ENCODE data around the gene BANF2. TPM values are rescaled to one million over a fixed set of nuclear protein-coding genes. Genes with fewer than 3 reads are reported as not detected.

BANF2 gene
- total RNA-seq, 1 donor from 2014 or later = not detected

- POLR2A ChIA-PET = no interaction called here
Measured at GRCh38 chr20:17687800-17688199, 12.0 kb upstream of the BANF2 start.

DNA sequence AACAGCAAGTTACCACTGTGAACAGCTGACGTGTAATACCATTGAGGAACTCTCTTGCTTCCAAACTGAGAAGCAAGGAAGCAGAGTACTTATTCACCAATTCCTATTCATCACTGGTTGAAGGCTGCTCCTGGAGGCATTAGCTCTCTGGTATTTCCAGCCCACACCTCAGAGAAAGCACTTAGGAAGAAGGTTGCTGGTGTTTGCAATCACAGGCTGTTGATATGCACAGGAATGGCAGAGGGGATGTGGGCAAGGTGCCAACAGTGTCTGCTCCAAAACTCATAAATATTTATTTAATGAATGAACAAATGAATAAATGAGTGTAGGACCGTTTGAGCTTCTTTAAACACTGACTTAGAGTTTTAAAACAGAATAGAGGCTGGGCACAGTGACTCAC is 10.8 kb upstream of the BANF2 start:
- ATAC-seq (ENCODE audit: low read depth) = no peak
- ChIA-PET POLR2A (no interaction called here), CTCF (no interaction called here)
- no peak for DNase-seq
- H3K9me3 Mint-ChIP-seq = peaks cover 10% of the 10 kb centered on the region
- intact Hi-C loops (cut with micrococcal nuclease) = no loop called here
- TF ChIP-seq, protein P1, sequence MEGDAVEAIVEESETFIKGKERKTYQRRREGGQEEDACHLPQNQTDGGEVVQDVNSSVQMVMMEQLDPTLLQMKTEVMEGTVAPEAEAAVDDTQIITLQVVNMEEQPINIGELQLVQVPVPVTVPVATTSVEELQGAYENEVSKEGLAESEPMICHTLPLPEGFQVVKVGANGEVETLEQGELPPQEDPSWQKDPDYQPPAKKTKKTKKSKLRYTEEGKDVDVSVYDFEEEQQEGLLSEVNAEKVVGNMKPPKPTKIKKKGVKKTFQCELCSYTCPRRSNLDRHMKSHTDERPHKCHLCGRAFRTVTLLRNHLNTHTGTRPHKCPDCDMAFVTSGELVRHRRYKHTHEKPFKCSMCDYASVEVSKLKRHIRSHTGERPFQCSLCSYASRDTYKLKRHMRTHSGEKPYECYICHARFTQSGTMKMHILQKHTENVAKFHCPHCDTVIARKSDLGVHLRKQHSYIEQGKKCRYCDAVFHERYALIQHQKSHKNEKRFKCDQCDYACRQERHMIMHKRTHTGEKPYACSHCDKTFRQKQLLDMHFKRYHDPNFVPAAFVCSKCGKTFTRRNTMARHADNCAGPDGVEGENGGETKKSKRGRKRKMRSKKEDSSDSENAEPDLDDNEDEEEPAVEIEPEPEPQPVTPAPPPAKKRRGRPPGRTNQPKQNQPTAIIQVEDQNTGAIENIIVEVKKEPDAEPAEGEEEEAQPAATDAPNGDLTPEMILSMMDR (IDR thresholded peaks at IDR 0.05) = no peak
- H3K4me3 Mint-ChIP-seq = no peak overlapping the region
- H3K27me3 Mint-ChIP-seq = peaks cover 48% of the 10 kb centered on the region
- no peaks in the 10 kb centered on the region for H3K36me3 Mint-ChIP-seq (ENCODE audit: low read depth)
- H3K4me1 Mint-ChIP-seq = no peaks in the 10 kb centered on the region
- H3K27ac Mint-ChIP-seq = no peak overlapping the region

More at GRCh38 chr20:17687800-17688199, 12.0 kb upstream of the BANF2 start:
- Mint-ChIP-seq H3K4me3 (no peak overlapping the region), H3K27me3 (peaks cover 49% of the 10 kb centered on the region), H3K36me3 (ENCODE audit: low read depth) (no peaks in the 10 kb centered on the region), H3K9me3 (peaks cover 10% of the 10 kb centered on the region), H3K4me1 (peaks cover 4% of the 10 kb centered on the region), H3K27ac (no peak overlapping the region)
- DNase-seq (no peak), ATAC-seq (ENCODE audit: low read depth) (no peak)
- TF ChIP-seq, protein P1 (IDR thresholded peaks at IDR 0.05) = no peak
- CTCF ChIA-PET = no interaction called here
- intact Hi-C loops (cut with micrococcal nuclease) = no loop called here

DNA sequence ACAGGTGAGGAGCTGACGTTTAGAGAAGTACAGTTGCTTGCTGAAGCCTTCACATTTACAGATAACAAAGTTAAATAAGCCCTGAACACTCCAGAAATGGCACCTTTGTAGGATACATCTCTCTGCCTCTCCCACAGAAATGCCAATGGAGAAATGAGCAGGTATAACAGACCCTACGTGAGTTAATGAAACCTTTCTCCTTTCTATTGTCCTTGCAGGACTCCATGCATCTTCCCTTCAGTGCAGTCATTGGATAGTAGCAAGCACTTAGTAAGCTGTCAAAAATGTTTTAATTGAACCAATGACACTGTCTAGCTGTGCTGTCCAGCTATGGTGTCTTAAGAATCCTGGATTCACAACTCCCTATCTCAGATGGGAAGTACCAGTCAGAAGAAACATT is 9.6 kb upstream of the BANF2 start:
- intact Hi-C loops (cut with micrococcal nuclease) = no loop called here
- POLR2A ChIA-PET = no interaction called here
- TF ChIP-seq, protein P1 (IDR thresholded peaks at IDR 0.05) = no peak
- ATAC-seq (ENCODE audit: low read depth) (no peak), DNase-seq (no peak)
- H3K9me3 Mint-ChIP-seq = peaks cover 10% of the 10 kb centered on the region
- H3K27ac Mint-ChIP-seq = no peak overlapping the region
- peaks cover 47% of the 10 kb centered on the region for H3K27me3 Mint-ChIP-seq
- H3K4me3 Mint-ChIP-seq = no peak overlapping the region
- no peaks in the 10 kb centered on the region for H3K4me1 Mint-ChIP-seq
- CTCF ChIA-PET = no interaction called here
- H3K36me3 Mint-ChIP-seq (ENCODE audit: low read depth) = no peaks in the 10 kb centered on the region

- Mint-ChIP-seq H3K27ac (no peak overlapping the region), H3K9me3 (peaks cover 15% of the 10 kb centered on the region), H3K36me3 (ENCODE audit: low read depth) (no peaks in the 10 kb centered on the region), H3K4me3 (no peak overlapping the region), H3K27me3 (peaks cover 40% of the 10 kb centered on the region), H3K4me1 (no peaks in the 10 kb centered on the region)
- POLR2A ChIA-PET = no interaction called here
- no peak for ATAC-seq (ENCODE audit: low read depth)
- CTCF ChIA-PET = interaction anchor here (1.1 kb wide), 1 partner anchor 9 kb away, joined by 7 read pairs; the partner anchor contains the start of gene RRBP1
- intact Hi-C loops (cut with micrococcal nuclease) = no loop called here
- no peak for DNase-seq
- TF ChIP-seq, protein P1 (IDR thresholded peaks at IDR 0.05) = no peak
Measured at GRCh38 chr20:17691758-17692157, 8.0 kb upstream of the BANF2 start.

DNA sequence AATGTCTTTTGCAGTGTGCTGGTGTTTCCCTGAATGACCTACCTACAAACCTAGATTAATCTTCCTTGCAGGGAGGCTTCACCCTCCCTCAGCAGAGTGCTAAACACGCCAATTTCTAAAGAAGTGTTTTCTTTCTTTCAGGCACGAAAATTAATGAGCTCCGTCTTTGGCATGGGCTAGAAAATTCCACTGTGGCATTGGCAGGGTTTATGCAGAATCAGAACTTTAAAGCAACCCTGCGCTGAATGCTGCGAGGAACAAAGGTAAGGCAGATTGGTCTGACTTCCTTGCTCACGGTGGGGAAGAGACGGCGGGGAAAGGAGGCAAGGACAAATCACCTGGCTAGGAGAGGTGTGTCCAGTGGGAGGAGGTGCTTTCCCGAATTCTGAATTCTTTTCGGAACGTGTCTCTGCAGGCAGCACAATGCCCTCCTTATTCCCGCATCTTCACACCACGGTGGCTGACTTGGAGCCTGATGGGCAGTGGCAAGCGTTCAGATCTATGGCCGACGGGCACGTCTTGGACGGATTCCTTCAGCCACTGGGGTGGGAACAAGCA is 6.2 kb upstream of the BANF2 start:
- peaks cover 12% of the 10 kb centered on the region for H3K9me3 Mint-ChIP-seq
- ChIA-PET CTCF (interaction anchor here (1.6 kb wide), 1 partner anchor 11 kb away, joined by 4 read pairs; the partner anchor contains the start of gene RRBP1), POLR2A (no interaction called here)
- no peaks in the 10 kb centered on the region for H3K4me1 Mint-ChIP-seq
- TF ChIP-seq, protein P1 (IDR thresholded peaks at IDR 0.05) = no peak
- intact Hi-C loops (cut with micrococcal nuclease) = no loop called here
- no peak for ATAC-seq (ENCODE audit: low read depth)
- no peaks in the 10 kb centered on the region for H3K36me3 Mint-ChIP-seq (ENCODE audit: low read depth)
- H3K27me3 Mint-ChIP-seq = peaks cover 26% of the 10 kb centered on the region
- H3K4me3 Mint-ChIP-seq = no peak overlapping the region
- no peak for DNase-seq
- no peak overlapping the region for H3K27ac Mint-ChIP-seq

Measured in activated B cell treated with CpG ODN at 0.5 μM for 24 hours (primary cell).